HG03175 (cell line): ENCODE measurements around the gene RNU2-1.
"Not testable (repeated sequence)": the region's sequence is repeated elsewhere in the genome, so short reads cannot be mapped to it uniquely, and the experiment has no call there.

Source experiments
- ATAC-seq: cut with Tn5 transposase; IDR thresholded peaks from one replicate; pipeline ENCODE4 v1.9.1; 2021; ENCODE audit warnings: mild to moderate bottlenecking, moderate library complexity; ENCODE audit not compliant: unreplicated experiment

RNU2-1 gene

GRCh38 chr17:43233877-43234276 lies at the start of gene RNU2-1:
Gene RNU2-1, minus strand, starts transcription at chr17:43233977.
- not testable (repeated sequence) for ATAC-seq

DNA sequence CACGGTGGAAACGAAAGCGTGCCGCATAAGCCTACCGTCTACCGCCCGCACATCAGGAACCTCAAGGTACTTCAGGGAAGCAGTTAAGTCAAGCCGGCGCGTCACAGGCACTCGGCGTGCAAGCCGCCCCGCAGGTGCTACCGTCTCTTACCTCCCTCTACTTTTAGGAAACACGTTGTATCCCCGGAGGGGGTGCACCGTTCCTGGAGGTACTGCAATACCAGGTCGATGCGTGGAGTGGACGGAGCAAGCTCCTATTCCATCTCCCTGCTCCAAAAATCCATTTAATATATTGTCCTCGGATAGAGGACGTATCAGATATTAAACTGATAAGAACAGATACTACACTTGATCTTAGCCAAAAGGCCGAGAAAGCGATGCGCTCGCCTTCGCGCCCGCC lies 39.1 kb upstream of the RNU2-1 start:
- ATAC-seq = not testable (repeated sequence)

DNA sequence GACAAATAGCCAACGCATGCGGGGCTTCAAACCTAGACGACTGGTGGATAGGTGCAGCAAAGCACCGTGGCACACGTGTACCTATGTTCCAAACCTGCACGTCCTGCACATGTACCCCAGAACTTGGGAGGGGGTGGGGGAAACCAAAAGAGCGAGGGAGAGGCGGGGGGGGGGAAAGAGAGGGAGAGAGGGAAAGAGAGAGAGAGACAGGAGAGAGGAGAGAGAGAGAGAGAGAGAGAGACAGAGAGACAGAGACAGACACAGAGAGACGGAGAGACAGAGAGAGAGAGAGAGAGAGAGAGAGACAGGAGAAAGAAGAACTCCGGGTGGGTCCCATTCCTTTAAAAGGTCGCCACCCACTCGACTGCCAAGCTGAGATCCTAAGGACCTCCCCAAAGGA lies 38.7 kb upstream of the RNU2-1 start:
- ATAC-seq = not testable (repeated sequence)

GRCh38 chr17:43270552-43271504 lies 37.1 kb upstream of the RNU2-1 start:
- not testable (repeated sequence) for ATAC-seq

DNA sequence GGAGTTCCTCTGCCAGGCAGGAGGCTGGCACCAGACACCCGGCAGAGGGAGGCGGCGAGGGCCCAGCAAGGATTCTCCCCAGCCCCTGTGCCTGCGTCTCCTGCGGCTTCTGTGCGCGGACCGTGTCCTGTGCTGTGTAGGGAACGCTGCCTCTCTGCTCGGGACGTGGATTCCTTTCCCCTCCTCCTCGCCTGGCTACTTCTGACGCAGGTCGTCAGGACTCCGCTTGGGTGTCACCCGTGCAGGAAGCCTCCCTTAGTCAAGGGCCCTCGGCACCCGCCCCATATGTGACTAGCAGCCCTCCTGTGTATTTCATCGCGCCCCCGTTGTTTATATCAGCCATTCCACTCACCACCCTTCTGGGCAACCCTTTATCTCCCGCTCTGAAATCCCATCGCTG lies 12.7 kb upstream of the RNU2-1 start:
- ATAC-seq = not testable (repeated sequence)

- not testable (repeated sequence) for ATAC-seq
Observed at GRCh38 chr17:43240596-43241352, 7.0 kb upstream of the RNU2-1 start.

DNA sequence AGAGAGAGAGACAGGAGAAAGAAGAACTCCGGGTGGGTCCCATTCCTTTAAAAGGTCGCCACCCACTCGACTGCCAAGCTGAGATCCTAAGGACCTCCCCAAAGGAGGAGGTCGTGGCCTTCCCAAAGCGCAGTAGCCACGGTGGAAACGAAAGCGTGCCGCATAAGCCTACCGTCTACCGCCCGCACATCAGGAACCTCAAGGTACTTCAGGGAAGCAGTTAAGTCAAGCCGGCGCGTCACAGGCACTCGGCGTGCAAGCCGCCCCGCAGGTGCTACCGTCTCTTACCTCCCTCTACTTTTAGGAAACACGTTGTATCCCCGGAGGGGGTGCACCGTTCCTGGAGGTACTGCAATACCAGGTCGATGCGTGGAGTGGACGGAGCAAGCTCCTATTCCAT lies 5.8 kb upstream of the RNU2-1 start:
- ATAC-seq = not testable (repeated sequence)

DNA sequence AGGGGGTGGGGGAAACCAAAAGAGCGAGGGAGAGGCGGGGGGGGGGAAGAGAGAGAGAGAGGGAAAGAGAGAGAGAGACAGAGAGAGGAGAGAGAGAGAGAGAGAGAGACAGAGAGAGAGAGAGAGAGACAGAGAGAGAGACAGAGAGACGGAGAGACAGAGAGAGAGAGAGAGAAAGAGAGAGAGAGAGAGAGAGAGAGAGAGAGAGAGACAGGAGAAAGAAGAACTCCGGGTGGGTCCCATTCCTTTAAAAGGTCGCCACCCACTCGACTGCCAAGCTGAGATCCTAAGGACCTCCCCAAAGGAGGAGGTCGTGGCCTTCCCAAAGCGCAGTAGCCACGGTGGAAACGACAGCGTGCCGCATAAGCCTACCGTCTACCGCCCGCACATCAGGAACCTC lies 514 bp downstream of the RNU2-1 start:
- not testable (repeated sequence) for ATAC-seq

- not testable (repeated sequence) for ATAC-seq
Observed at GRCh38 chr17:43232021-43232699, 1.6 kb downstream of the RNU2-1 start.

DNA sequence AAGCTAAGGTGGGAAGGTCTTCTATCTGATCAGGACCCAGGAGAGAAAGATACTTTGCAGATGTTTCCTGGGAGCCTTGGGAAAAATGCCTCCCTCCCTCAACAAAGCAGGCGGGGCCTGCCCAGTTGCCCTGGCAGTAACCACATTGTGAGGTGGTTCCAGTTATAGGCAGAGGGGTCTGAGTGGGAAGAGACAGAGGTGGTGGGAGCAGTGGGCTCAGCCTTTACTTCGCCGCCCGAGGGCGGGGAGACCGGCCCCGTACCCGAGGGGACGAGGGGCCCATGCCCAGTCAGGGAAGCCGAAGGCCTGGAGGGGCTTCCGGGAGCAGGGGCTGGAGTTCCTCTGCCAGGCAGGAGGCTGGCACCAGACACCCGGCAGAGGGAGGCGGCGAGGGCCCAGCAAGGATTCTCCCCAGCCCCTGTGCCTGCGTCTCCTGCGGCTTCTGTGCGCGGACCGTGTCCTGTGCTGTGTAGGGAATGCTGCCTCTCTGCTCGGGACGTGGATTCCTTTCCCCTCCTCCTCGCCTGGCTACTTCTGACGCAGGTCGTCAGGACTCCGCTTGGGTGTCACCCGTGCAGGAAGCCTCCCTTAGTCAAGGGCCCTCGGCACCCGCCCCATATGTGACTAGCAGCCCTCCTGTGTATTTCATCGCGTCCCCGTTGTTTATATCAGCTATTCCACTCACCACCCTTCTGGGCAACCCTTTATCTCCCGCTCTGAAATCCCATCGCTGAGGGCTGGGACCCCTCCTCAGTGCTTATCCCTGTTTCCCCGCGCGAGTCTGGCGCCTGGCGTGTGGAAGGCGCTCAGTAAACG lies 2.4 kb downstream of the RNU2-1 start:
- ATAC-seq = not testable (repeated sequence)

GRCh38 chr17:43228020-43228782 lies 5.6 kb downstream of the RNU2-1 start, which contains the start of gene CCDC200:
Gene CCDC200, minus strand, starts transcription at chr17:43228623. Its CDS starts 69 bp downstream, at chr17:43228554.
- ATAC-seq = not testable (repeated sequence)

DNA sequence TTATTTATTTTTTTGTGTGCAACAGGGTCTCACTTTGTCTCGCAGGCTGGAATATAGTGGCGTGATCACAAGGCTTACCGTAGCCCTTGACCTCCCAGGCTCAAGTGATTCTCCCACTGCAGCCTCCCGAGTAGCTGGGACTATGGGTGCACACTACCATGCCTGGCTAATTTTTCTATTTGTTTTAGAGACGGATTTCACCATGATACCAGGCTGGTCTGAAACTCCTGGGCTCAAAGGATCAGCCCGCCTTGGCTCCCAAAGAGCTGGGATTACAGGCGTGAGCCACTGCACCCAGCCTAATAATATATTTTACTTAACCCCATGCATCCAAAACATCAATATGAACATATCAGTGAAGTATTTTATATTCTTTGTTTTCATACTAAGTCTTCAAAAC lies 7.4 kb downstream of the RNU2-1 start:
- no peak for ATAC-seq

GRCh38 chr17:43224146-43224705 lies 9.6 kb downstream of the RNU2-1 start:
- ATAC-seq = no peak

DNA sequence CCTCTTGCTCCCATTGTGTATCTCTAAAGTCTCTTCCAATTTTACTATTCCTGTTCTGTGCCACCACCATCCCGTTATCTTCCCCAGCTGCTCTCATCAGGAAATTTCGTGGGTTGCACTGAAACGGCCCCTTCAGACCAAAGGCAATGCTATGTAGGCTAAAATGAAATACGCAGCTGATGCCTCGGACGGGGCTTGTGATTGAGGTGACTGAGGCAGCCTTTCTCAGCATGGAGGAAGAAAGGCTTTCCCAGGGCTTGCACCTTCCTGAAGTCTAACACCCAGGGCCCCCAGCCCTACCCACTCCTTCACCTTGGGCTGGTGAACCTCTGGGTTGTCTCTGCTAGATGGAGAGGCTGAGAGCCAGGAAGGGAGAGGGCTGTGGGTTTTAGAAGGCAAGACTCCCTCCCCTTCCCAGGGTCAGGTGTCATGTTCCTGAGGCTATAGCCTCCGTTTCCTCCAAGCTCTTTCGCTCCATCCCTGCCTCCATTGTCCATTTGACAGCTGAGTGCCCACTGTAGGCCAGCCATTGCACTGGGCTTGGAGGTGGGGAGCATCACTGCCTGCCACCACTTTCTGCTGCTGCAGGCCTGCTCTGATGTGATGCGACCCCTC lies 13.2 kb downstream of the RNU2-1 start:
- ATAC-seq = no peak

DNA sequence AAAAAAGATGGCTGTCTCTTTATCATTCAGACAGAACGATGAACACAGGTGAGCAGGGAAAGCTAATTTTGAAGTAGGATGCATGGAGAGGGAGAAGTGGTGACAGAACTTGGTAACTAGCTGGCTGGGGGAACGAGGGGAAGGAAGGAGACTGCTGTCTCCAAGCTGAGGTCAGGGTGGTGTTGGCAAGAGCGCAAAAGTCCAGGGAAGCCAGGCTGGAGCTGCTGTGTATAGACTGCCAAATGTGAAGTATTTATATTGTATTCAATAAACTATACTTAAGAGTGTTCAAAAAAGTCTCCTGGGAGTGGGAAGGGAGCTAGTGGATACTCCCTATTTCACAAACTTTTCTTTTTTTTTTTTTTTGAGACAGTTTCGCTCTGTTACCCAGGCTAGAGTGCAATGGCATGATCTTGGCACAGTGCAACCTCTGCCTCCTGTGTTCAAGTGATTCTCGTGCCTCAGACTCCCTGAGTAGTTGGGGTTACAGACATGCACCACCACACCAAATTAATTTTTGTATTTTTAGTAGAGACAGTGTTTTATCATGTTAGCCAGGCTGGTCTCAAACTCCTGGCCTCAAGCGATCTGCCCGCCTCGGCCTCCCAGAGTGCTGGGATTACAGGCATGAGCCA lies 13.9 kb downstream of the RNU2-1 start:
- ATAC-seq = no peak

- no peak for ATAC-seq
Observed at GRCh38 chr17:43219001-43219400, 14.8 kb downstream of the RNU2-1 start.

DNA sequence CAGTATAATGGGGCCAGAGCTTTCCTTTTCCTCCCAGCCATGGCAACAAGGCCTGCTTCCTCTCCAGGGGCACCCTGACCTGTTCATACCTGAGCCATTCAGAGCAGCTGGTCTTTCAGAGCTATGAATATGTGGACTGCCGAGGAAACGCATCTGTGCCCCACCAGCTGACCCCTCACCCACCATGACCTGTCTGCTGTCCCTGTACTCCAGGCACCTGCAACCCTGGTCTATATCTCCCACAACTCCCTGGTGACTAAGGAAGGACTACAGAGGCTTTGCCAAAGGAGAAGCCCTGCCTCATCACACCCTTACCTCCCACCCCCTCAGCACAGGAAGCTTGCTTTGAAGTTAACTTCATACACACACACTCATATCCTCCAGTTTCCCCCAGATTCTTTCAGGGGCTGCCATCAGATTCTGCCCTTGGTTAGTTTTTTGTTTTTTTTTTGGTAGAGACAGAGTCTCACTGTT lies 16.1 kb downstream of the RNU2-1 start:
- no peak for ATAC-seq
